ENCODE measurements around the gene CEP57L1. TPM values are rescaled to one million over a fixed set of nuclear protein-coding genes. Genes with fewer than 3 reads are reported as not detected.

The CEP57L1 gene
- total RNA-seq, 1 experiment from 2014 or later = 20.7 TPM

DNA sequence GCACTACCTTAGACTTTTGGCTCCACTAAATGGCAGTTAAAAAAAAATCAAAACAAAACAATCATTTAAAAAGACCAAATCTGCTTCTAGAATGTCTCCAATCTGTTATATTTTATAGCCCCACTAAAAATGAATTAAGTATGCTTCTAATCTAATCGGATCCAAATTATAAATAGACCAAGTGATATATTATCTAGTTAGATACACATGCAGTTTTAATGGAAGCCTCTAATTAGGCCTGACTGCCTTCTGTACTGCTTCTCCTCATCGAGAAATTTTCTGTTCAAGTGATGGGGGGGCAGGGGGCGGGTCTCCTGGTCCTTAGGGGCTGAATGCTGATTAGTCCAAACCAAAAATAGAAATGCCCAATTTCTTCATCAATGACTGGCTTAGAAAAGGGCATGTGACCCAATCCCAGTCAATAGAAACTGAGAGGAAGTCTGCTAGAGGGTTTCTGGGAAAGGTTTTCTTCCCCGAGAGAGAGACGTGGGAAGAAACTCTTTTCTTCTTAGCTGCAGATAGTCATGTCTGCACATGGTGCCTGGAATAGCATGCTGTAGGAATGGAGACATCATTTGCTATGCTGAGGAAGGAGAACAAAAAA, 7.5 kb upstream of the CEP57L1 start:
- intact Hi-C loops (cut with micrococcal nuclease) = no loop called here
- Histone ChIP-seq H3K27me3 (ENCODE audit: insufficient read depth, low read length) (no peaks in the 10 kb centered on the region), H3K4me2 (ENCODE audit: low read length) (no peak overlapping the region), H3K79me2 (ENCODE audit: insufficient read depth, low read length) (no peaks in the 10 kb centered on the region; the same call in 1 of the 2 replicates), H3K9me3 (ENCODE audit: control insufficient read depth in 1 of 2, insufficient read depth in 1 of 2, low read depth in 1 of 2, low read length in 2 of 2) (no peaks in the 10 kb centered on the region), H3K27ac (ENCODE audit: low read depth, low read length) (no peak overlapping the region), H2AFZ (ENCODE audit: low read depth, low read length, poor library complexity, severe bottlenecking) (no peak overlapping the region), H3K9ac (ENCODE audit: low read length) (no peak overlapping the region), H4K20me1 (ENCODE audit: insufficient read depth) (no peaks in the 10 kb centered on the region), H3K36me3 (ENCODE audit: control insufficient read depth in 1 of 2, insufficient read depth in 2 of 2, low read length in 2 of 2) (no peaks in the 10 kb centered on the region), H3K4me1 (ENCODE audit: control insufficient read depth in 1 of 2, insufficient read depth in 2 of 2, low read length in 2 of 2) (no peaks in the 10 kb centered on the region), H3K4me3 (replicated peaks in 1 of 2; ENCODE audit: low read depth in 1 of 2, low read length in 2 of 2) (no peak overlapping the region), H3K9me2 (ENCODE audit: insufficient read depth) (no peaks in the 10 kb centered on the region)
- TF ChIP-seq SRF (IDR thresholded peaks at IDR 0.05; ENCODE audit: low read depth) (no peak), CBX3 (IDR thresholded peaks at IDR 0.05; ENCODE audit: low read depth) (no peak), ZFX (IDR thresholded peaks at IDR 0.05) (no peak), EGR1 (IDR thresholded peaks at IDR 0.05; ENCODE audit: low read depth) (no peak), CEBPB (IDR thresholded peaks at IDR 0.05; ENCODE audit: low read depth) (no peak), ZNF274 (IDR thresholded peaks at IDR 0.05; ENCODE audit: low read depth, low read length) (no peak), EZH2phosphoT487 (IDR thresholded peaks at IDR 0.05; ENCODE audit: borderline replicate concordance) (no peak), JUND (IDR thresholded peaks at IDR 0.05) (no peak), TCF7L2 (IDR thresholded peaks at IDR 0.05; ENCODE audit: borderline replicate concordance, extremely low read depth, insufficient read depth, insufficient read length) (no peak), EZH2 (IDR thresholded peaks at IDR 0.05) (no peak), SIN3A (IDR thresholded peaks at IDR 0.05; ENCODE audit: low read depth) (no peak), ELF1 (IDR thresholded peaks at IDR 0.05; ENCODE audit: borderline replicate concordance, low read depth) (no peak)
- TF ChIP-seq, protein P1, sequence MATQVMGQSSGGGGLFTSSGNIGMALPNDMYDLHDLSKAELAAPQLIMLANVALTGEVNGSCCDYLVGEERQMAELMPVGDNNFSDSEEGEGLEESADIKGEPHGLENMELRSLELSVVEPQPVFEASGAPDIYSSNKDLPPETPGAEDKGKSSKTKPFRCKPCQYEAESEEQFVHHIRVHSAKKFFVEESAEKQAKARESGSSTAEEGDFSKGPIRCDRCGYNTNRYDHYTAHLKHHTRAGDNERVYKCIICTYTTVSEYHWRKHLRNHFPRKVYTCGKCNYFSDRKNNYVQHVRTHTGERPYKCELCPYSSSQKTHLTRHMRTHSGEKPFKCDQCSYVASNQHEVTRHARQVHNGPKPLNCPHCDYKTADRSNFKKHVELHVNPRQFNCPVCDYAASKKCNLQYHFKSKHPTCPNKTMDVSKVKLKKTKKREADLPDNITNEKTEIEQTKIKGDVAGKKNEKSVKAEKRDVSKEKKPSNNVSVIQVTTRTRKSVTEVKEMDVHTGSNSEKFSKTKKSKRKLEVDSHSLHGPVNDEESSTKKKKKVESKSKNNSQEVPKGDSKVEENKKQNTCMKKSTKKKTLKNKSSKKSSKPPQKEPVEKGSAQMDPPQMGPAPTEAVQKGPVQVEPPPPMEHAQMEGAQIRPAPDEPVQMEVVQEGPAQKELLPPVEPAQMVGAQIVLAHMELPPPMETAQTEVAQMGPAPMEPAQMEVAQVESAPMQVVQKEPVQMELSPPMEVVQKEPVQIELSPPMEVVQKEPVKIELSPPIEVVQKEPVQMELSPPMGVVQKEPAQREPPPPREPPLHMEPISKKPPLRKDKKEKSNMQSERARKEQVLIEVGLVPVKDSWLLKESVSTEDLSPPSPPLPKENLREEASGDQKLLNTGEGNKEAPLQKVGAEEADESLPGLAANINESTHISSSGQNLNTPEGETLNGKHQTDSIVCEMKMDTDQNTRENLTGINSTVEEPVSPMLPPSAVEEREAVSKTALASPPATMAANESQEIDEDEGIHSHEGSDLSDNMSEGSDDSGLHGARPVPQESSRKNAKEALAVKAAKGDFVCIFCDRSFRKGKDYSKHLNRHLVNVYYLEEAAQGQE (IDR thresholded peaks at IDR 0.05; ENCODE audit: low read depth) = no peak
- TF ChIP-seq, protein P2, sequence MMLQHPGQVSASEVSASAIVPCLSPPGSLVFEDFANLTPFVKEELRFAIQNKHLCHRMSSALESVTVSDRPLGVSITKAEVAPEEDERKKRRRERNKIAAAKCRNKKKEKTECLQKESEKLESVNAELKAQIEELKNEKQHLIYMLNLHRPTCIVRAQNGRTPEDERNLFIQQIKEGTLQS (IDR thresholded peaks at IDR 0.05) = no peak
- TF ChIP-seq, protein P3, sequence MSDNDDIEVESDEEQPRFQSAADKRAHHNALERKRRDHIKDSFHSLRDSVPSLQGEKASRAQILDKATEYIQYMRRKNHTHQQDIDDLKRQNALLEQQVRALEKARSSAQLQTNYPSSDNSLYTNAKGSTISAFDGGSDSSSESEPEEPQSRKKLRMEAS (IDR thresholded peaks at IDR 0.05) = no peak
- no TSS peak for BruUV-seq (replicated peaks)
- RAD21 ChIA-PET (ENCODE audit: low non-redundant PET in 1 of 2, low total read pairs in 2 of 2, uncharacterized antibody in 2 of 2, unreplicated experiment in 2 of 2) = no interaction called here
- CTCF ChIA-PET = no interaction called here
- ATAC-seq (no peak), DNase-seq (ENCODE audit: low read depth, low spot score) (no peak)
- POLR2A ChIA-PET = no interaction called here

Measured in HCT116 (cell line).